Hepatocyte (in vitro differentiated cells): ENCODE data around the gene TOX2. TPM values are rescaled to one million over a fixed set of nuclear protein-coding genes. Genes with fewer than 3 reads are reported as not detected.

Experiments
- DNase-seq: peaks from one replicate; pipeline ENCODE4 v3.0.0-alpha.2; 2016; ENCODE audit warnings: low spot score
- H2AFZ ChIP-seq: fragments of 200-600 bp; sonication (generic); 2 replicates; pipeline ENCODE4 v1.6.0; 2016; ENCODE audit warnings: antibody characterized with exemption, mild to moderate bottlenecking
- H3K27ac ChIP-seq: fragments of 200-600 bp; sonication (generic); 2 replicates; pipeline ENCODE4 v1.5.1; 2016; ENCODE audit warnings: mild to moderate bottlenecking
- H3K27me3 ChIP-seq: fragments of 200-600 bp; sonication (generic); 2 replicates; pipeline ENCODE4 v1.6.1; 2016
- H3K36me3 ChIP-seq: fragments of 200-600 bp; sonication (generic); replicated peaks from 2 replicates; pipeline ENCODE4 v1.5.1; 2016; ENCODE audit warnings: low read depth; ENCODE audit not compliant: insufficient read depth
- H3K4me1 ChIP-seq: fragments of 200-600 bp; sonication (generic); 2 replicates; pipeline ENCODE4 v1.5.1; 2016; ENCODE audit warnings: mild to moderate bottlenecking, moderate library complexity; ENCODE audit not compliant: insufficient read depth
- H3K4me2 ChIP-seq: fragments of 200-600 bp; sonication (generic); 2 replicates; pipeline ENCODE4 v1.6.0; 2016
- H3K4me3 ChIP-seq: fragments of 200-600 bp; sonication (generic); 2 replicates; pipeline ENCODE4 v1.5.1; 2016; ENCODE audit warnings: mild to moderate bottlenecking
- H3K79me2 ChIP-seq: fragments of 200-600 bp; sonication (generic); 2 replicates; pipeline ENCODE4 v1.6.0; 2017; ENCODE audit warnings: mild to moderate bottlenecking
- H3K9me2 ChIP-seq: fragments of 200-600 bp; sonication (generic); replicated peaks from 2 replicates; pipeline ENCODE4 v1.6.0; 2017; ENCODE audit warnings: mild to moderate bottlenecking; ENCODE audit not compliant: insufficient read depth
- H3K9me3 ChIP-seq: fragments of 200-600 bp; sonication (generic); 2 replicates; pipeline ENCODE4 v1.5.1; 2016; ENCODE audit warnings: low read depth, mild to moderate bottlenecking
- H4K20me1 ChIP-seq: fragments of 200-600 bp; sonication (generic); 2 replicates; pipeline ENCODE4 v1.6.0; 2016; ENCODE audit warnings: mild to moderate bottlenecking; ENCODE audit not compliant: insufficient read depth, poor library complexity, severe bottlenecking
- CTCF ChIP-seq: fragments of 200-600 bp; sonication (generic); IDR thresholded peaks from 2 replicates; pipeline ENCODE4 v1.5.1; 2016; ENCODE audit warnings: antibody characterized with exemption, mild to moderate bottlenecking; ENCODE audit not compliant: poor library complexity
- EZH2 ChIP-seq: fragments of 200-600 bp; sonication (generic); IDR thresholded peaks from 2 replicates; pipeline ENCODE4 v1.6.1; 2016; ENCODE audit warnings: antibody characterized with exemption, mild to moderate bottlenecking, borderline replicate concordance
- EZH2phosphoT487 ChIP-seq: fragments of 200-600 bp; sonication (generic); IDR thresholded peaks from one replicate; pipeline ENCODE4 v1.6.1; 2018; ENCODE audit warnings: antibody characterized with exemption, mild to moderate bottlenecking, low read depth, moderate library complexity; ENCODE audit not compliant: unreplicated experiment, severe bottlenecking
- WGBS: methylation state at CpG from one replicate; pipeline ENCODE4 v1.1.6; 2016; ENCODE audit warnings: low lambda C conversion rate; ENCODE audit errors: missing lambda C conversion rate; 5-methylcytosine and 5-hydroxymethylcytosine counted together
- polyA plus RNA-seq: library from polyadenylated mRNA; unstranded; fragments of >200 nt; fragmentation: Nextera tagmentation; extraction: Ambion mirVana; gene quantifications from 2 replicates; pipeline ENCODE4 v1.2.1, GENCODE V29; 2016
- total RNA-seq: library from RNA; depleted of rRNA; stranded (reverse); fragments of >200 nt; gene quantifications from 2 replicates; pipeline ENCODE4 v1.2.3, GENCODE V29; 2014

Gene TOX2
- total and polyA plus RNA-seq, 2 experiments from 2014 or later = 0.87 to 12.1 TPM

DNA sequence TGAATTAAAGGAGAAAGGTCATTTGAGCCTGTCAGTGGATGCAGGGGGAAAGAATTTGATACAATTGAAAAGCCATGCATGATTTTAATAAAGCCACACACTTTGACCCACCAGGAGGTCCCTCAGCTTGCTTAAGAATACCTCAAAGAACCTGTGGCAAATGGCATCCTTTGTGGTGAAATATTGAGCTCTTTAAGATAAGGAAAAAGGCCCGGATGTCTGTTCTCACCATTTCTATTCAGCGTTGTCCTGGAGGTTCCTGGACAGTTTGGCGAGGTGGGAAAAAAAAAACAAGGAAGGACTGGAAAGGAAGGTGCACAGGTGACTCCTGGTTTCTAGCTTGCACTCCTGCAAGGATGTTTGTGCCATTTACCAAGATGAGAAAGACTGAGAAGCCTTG is 91.0 kb downstream of the TOX2 start:
- Histone ChIP-seq H3K79me2 (no peaks in the 10 kb centered on the region), H3K9me2 (no peaks in the 10 kb centered on the region), H3K4me3 (no peak overlapping the region), H3K27me3 (no peaks in the 10 kb centered on the region), H2AFZ (no peak overlapping the region), H3K4me1 (no peaks in the 10 kb centered on the region), H3K27ac (no peak overlapping the region), H3K36me3 (no peaks in the 10 kb centered on the region), H3K9me3 (no peaks in the 10 kb centered on the region), H3K4me2 (no peak overlapping the region), H4K20me1 (no peaks in the 10 kb centered on the region)
- DNase-seq = no peak
- TF ChIP-seq EZH2 (no peak), CTCF (no peak), EZH2phosphoT487 (no peak)
- 85% methylated on average over 3 of the region's 3 CpGs for WGBS

- Histone ChIP-seq H3K4me3 (no peak overlapping the region), H2AFZ (no peak overlapping the region), H4K20me1 (no peaks in the 10 kb centered on the region), H3K27me3 (no peaks in the 10 kb centered on the region), H3K9me3 (no peaks in the 10 kb centered on the region), H3K79me2 (no peaks in the 10 kb centered on the region), H3K27ac (no peak overlapping the region), H3K4me1 (no peaks in the 10 kb centered on the region), H3K9me2 (no peaks in the 10 kb centered on the region), H3K4me2 (no peak overlapping the region), H3K36me3 (no peaks in the 10 kb centered on the region)
- WGBS = 93% methylated on average over 6 of the region's 6 CpGs
- DNase-seq = no peak
- no peak for TF ChIP-seq EZH2phosphoT487
- TF ChIP-seq EZH2 = no peak
- no peak for TF ChIP-seq CTCF
These were observed 91.5 kb downstream of the TOX2 start for GRCh38 chr20:44006126-44006525.

DNA sequence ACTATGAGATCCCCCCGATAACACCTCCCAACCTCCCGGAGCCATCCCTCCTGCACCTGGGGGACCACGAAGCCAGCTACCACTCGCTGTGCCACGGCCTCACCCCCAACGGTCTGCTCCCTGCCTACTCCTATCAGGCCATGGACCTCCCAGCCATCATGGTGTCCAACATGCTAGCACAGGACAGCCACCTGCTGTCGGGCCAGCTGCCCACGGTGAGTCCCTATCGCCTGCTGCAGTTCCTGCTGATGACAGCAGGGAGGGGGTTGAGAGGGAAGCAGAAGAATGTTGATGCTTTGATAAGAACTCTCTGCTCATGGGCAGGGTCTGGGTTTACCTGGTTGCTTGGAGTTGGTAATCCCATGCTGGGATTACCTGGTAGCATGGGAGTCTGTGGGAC is 91.9 kb downstream of the TOX2 start:
- 78% methylated on average over 9 of the region's 9 CpGs for WGBS
- no peak for TF ChIP-seq EZH2phosphoT487
- TF ChIP-seq EZH2 = no peak
- TF ChIP-seq CTCF = no peak
- H3K4me1 ChIP-seq = no peaks in the 10 kb centered on the region
- no peaks in the 10 kb centered on the region for H4K20me1 ChIP-seq
- H3K9me3 ChIP-seq = no peaks in the 10 kb centered on the region
- no peak overlapping the region for H3K4me3 ChIP-seq
- no peak overlapping the region for H2AFZ ChIP-seq
- H3K4me2 ChIP-seq = no peak overlapping the region
- no peaks in the 10 kb centered on the region for H3K79me2 ChIP-seq
- no peak for DNase-seq
- H3K27me3 ChIP-seq = no peaks in the 10 kb centered on the region
- no peaks in the 10 kb centered on the region for H3K36me3 ChIP-seq
- no peak overlapping the region for H3K27ac ChIP-seq
- H3K9me2 ChIP-seq = no peaks in the 10 kb centered on the region
